ENCODE results near the gene TRPC5OS. TPM values are rescaled to one million over a fixed set of nuclear protein-coding genes. Genes with fewer than 3 reads are reported as not detected.

The TRPC5OS gene
- total RNA-seq, 2 donors from 2014 or later: not detected

GRCh38 chrX:111877681-111878080 is 1.7 kb downstream of the TRPC5OS start:
- Mint-ChIP-seq H3K27ac (no peak overlapping the region), H3K9me3 (no peaks in the 10 kb centered on the region), H3K36me3 (no peaks in the 10 kb centered on the region)
- ATAC-seq (no peak), DNase-seq (ENCODE audit: low spot score in 2 of 2) (no peak)

DNA sequence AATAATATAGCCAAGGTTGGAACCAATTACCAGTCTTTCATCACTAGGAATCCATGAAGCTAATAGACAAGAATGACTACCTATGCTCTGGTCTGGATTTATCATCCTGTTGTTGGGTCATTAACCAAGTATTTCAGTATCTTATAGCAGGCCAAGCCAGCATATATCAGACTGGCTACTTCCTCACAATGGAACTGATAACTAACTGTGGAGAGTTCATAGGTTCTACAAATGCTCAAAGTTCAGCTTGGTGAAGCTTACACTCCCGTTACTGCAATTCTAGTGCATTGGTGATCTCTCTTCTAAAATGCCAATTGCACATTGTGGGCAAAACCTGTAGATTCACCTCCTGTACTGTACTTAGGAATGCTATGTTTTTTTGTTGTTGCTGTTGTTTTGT is 4.8 kb downstream of the TRPC5OS start:
- no peak for DNase-seq (ENCODE audit: low spot score in 2 of 2)
- no peak for ATAC-seq
- no peaks in the 10 kb centered on the region for H3K36me3 Mint-ChIP-seq
- H3K9me3 Mint-ChIP-seq: no peaks in the 10 kb centered on the region
- H3K27ac Mint-ChIP-seq: no peak overlapping the region

DNA sequence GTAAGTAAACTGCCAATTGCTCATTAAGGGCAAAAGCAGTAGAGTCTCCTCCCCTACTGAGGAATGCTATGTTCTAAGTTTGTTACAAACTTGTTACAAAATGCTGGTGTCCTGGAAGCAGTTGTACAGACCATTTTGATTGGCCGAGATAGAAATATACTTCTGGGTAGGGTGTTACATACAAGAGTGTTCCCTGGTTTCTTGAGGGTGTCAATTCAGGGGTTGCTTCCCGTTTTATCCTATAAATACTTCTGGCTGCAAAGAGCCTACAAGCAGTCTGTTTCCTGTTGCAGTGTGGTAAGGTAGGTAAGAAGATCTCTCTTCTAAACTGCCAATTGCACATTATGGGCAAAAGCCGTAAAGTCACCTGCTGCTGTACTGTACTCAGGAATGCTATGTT is 5.7 kb downstream of the TRPC5OS start:
- Mint-ChIP-seq H3K27ac (no peak overlapping the region), H3K36me3 (no peaks in the 10 kb centered on the region), H3K9me3 (no peaks in the 10 kb centered on the region)
- ATAC-seq (no peak), DNase-seq (ENCODE audit: low spot score in 2 of 2) (no peak)

DNA sequence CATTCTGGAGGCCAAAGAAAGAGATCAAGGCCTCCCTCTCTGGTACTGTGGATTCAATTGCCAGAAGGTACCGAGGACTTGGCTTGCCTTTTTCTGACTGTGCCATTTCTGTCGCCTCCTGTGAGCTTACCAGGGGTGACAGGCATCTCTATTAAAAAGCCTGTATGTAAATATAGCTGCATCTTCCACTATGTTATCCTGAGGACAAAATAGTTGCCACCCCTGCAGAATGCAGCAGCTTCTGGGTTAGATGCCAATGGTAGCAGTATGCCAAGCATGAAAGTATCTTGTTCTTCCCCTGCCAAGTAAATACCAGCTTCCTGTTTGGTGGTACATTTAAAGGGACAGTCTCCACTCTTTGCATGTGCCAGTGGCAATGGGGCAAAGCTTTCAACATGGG is 10.7 kb downstream of the TRPC5OS start:
- Mint-ChIP-seq H3K27ac (no peak overlapping the region), H3K9me3 (no peaks in the 10 kb centered on the region), H3K36me3 (no peaks in the 10 kb centered on the region)
- DNase-seq (ENCODE audit: low spot score in 2 of 2) (no peak), ATAC-seq (no peak)

DNA sequence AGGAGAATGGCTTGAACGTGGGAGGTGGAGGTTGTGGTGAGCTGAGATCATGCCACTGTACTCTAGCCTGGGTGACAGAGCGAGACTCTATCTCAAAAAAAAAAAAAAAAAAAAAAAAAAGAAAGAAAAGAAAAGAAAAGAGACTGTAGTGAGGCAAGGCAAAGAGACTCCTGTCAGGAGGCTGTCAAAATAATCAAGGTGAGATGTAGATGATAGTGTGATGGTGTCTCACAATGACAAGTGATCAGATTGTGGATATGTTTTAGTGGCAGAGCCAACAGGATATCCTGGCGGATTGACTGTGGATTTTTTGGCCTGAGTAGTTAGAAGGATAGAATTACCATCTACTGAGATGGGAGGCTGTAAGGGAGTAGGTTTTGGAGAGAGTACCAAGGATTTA is 12.6 kb downstream of the TRPC5OS start:
- Mint-ChIP-seq H3K27ac (no peak overlapping the region), H3K36me3 (no peaks in the 10 kb centered on the region), H3K9me3 (no peaks in the 10 kb centered on the region)
- DNase-seq (ENCODE audit: low spot score in 2 of 2) (no peak), ATAC-seq (no peak)

DNA sequence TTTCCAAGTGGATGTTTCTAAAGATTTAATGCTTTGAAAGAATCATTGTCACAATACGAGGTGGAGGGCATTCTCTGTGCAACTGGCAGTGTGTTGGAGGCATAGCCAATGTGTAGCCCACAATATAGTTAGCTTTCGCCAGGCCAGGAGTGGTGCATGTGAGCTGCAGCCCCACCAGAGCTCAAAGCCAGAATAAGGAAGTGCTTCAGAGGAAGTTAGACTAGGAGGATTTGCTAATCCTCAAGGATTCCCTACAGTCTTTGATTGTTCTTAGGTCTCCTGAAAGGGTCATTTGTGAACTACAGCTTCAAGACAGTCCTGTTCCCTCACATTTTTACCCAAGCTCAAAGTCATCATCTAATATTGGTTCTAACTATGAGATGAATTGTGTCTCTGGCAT is 16.4 kb downstream of the TRPC5OS start:
- DNase-seq (ENCODE audit: low spot score in 2 of 2) (no peak), ATAC-seq (no peak)
- Mint-ChIP-seq H3K36me3 (no peaks in the 10 kb centered on the region), H3K27ac (no peak overlapping the region), H3K9me3 (no peaks in the 10 kb centered on the region)

- DNase-seq (ENCODE audit: low spot score in 2 of 2) (no peak), ATAC-seq (no peak)
- Mint-ChIP-seq H3K27ac (no peak overlapping the region), H3K9me3 (no peaks in the 10 kb centered on the region), H3K36me3 (no peaks in the 10 kb centered on the region)
Observed at GRCh38 chrX:111896148-111896547, 20.2 kb downstream of the TRPC5OS start.

- H3K9me3 Mint-ChIP-seq: peaks cover 5 to 9% of the 10 kb centered on the region in 2 donors
- DNase-seq (ENCODE audit: low spot score in 2 of 2) (no peak), ATAC-seq (no peak)
- no peak overlapping the region for H3K27ac Mint-ChIP-seq
- H3K36me3 Mint-ChIP-seq: no peaks in the 10 kb centered on the region
Observed at GRCh38 chrX:111914398-111915090, 38.6 kb downstream of the TRPC5OS start.

DNA sequence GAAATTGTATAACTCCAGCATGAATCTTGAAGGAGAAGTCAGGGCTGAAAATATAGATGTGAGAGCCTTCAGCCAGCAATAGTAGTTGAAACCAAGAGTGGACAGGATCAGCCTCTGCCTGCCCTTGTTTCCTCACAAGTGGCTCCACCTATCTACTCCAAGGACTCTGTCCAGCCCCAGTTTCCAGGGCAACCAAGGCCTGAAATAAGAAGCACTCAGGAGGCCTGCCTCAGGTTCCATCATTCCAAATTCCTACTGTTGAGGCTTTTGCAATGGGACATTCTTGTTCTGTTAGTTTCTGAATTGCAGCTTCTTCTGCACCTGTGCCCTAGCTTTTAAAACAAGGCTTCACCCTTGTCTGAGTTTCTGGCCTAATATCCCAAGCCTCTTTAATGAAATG is 41.6 kb downstream of the TRPC5OS start:
- ATAC-seq (no peak), DNase-seq (ENCODE audit: low spot score in 2 of 2) (no peak)
- Mint-ChIP-seq H3K27ac (no peak overlapping the region), H3K36me3 (no peaks in the 10 kb centered on the region), H3K9me3 (peaks cover 5 to 9% of the 10 kb centered on the region in 2 donors)

- no peak for DNase-seq (ENCODE audit: low spot score in 2 of 2)
- no peaks in the 10 kb centered on the region for H3K36me3 Mint-ChIP-seq
- H3K9me3 Mint-ChIP-seq: peaks cover 0 to 11% of the 10 kb centered on the region in 2 donors
- ATAC-seq: no peak
- no peak overlapping the region for H3K27ac Mint-ChIP-seq
Observed at GRCh38 chrX:111928456-111928855, 52.5 kb downstream of the TRPC5OS start.

Other genes with a start within 250 kb of the TRPC5OS start
- gene ALG13, start 195.0 kb upstream of the TRPC5OS start, total RNA-seq: 10 to 100 TPM; 57.5 to 60.2 TPM
- gene TRPC5, start 206.6 kb downstream of the TRPC5OS start, total RNA-seq: not detected
- not detected for gene RTL4, start 206.8 kb downstream of the TRPC5OS start, total RNA-seq